Measurements from ENCODE around the gene SLC25A45. TPM values are rescaled to one million over a fixed set of nuclear protein-coding genes. Genes with fewer than 3 reads are reported as not detected.

The SLC25A45 gene
- total RNA-seq, 1 donor from 2014 or later: 12.3 TPM

- ChIA-PET POLR2A (interaction anchor here (0.7 to 14.0 kb wide), 3 partner anchors 11 to 105 kb away, joined by 3 to 328 read pairs (median 6); partner anchors contain the start of gene MALAT1), CTCF (no interaction called here)
- DNase-seq: no peak
- Mint-ChIP-seq H3K27ac (no peak overlapping the region), H3K9me3 (no peaks in the 10 kb centered on the region), H3K36me3 (ENCODE audit: low read depth) (peaks cover 67% of the 10 kb centered on the region), H3K4me1 (peaks cover 18% of the 10 kb centered on the region), H3K27me3 (no peaks in the 10 kb centered on the region), H3K4me3 (no peak overlapping the region)
- no peak for TF ChIP-seq CTCF (IDR thresholded peaks at IDR 0.05)
- ATAC-seq (ENCODE audit: low read depth): no peak
- intact Hi-C loops (cut with micrococcal nuclease): no loop called here
These were observed 16.8 kb upstream of the SLC25A45 start for GRCh38 chr11:65399249-65399648.

GRCh38 chr11:65398362-65398910 lies 16.0 kb upstream of the SLC25A45 start:
- Mint-ChIP-seq H3K4me1 (peaks cover 9% of the 10 kb centered on the region), H3K27ac (no peak overlapping the region), H3K27me3 (no peaks in the 10 kb centered on the region), H3K4me3 (no peak overlapping the region), H3K9me3 (no peaks in the 10 kb centered on the region), H3K36me3 (ENCODE audit: low read depth) (peaks cover 67% of the 10 kb centered on the region)
- ATAC-seq (ENCODE audit: low read depth) (no peak), DNase-seq (no peak)
- POLR2A ChIA-PET: interaction anchor here (0.6 to 14.0 kb wide), 4 partner anchors 12 to 123 kb away, joined by 3 to 328 read pairs (median 6); partner anchors contain the start of genes FRMD8 and MALAT1
- TF ChIP-seq CTCF (IDR thresholded peaks at IDR 0.05): no peak
- intact Hi-C loops (cut with micrococcal nuclease): no loop called here
- CTCF ChIA-PET: interaction anchor here (0.6 kb wide), 1 partner anchor 219 kb away, joined by 4 read pairs; no protein-coding TSS in a partner anchor

GRCh38 chr11:65396769-65397745 lies 14.6 kb upstream of the SLC25A45 start:
- intact Hi-C loops (cut with micrococcal nuclease): no loop called here
- CTCF ChIA-PET: interaction anchor here (1.1 kb wide), 1 partner anchor 82 kb away, joined by 3 read pairs; the partner anchor contains the start of gene CDC42EP2
- Mint-ChIP-seq H3K27me3 (no peaks in the 10 kb centered on the region), H3K36me3 (ENCODE audit: low read depth) (peaks cover 70% of the 10 kb centered on the region), H3K4me1 (peaks cover 5% of the 10 kb centered on the region), H3K9me3 (no peaks in the 10 kb centered on the region), H3K4me3 (no peak overlapping the region), H3K27ac (peak overlapping the region; percentile 27)
- ATAC-seq (ENCODE audit: low read depth) (no peak), DNase-seq (no peak)
- TF ChIP-seq CTCF (IDR thresholded peaks at IDR 0.05): no peak
- POLR2A ChIA-PET: interaction anchor here (0.5 to 1.0 kb wide), 2 partner anchors 11 kb away, joined by 3 read pairs; partner anchors contain the start of gene FRMD8

GRCh38 chr11:65395961-65396530 lies 13.6 kb upstream of the SLC25A45 start:
- ATAC-seq (ENCODE audit: low read depth) (no peak), DNase-seq (no peak)
- H3K4me3 Mint-ChIP-seq: no peak overlapping the region
- H3K27ac Mint-ChIP-seq: no peak overlapping the region
- intact Hi-C loops (cut with micrococcal nuclease): no loop called here
- no peaks in the 10 kb centered on the region for H3K9me3 Mint-ChIP-seq
- H3K4me1 Mint-ChIP-seq: peaks cover 12% of the 10 kb centered on the region
- peaks cover 71% of the 10 kb centered on the region for H3K36me3 Mint-ChIP-seq (ENCODE audit: low read depth)
- ChIA-PET POLR2A (interaction anchor here (0.7 kb wide), 1 partner anchor 12 kb away, joined by 7 read pairs; no protein-coding TSS in a partner anchor), CTCF (no interaction called here)
- TF ChIP-seq CTCF (IDR thresholded peaks at IDR 0.05): no peak
- H3K27me3 Mint-ChIP-seq: no peaks in the 10 kb centered on the region
